ENCODE results near the gene DISP2. TPM values are rescaled to one million over a fixed set of nuclear protein-coding genes. Genes with fewer than 3 reads are reported as not detected.

Gene DISP2
- total RNA-seq, 1 experiment from 2014 or later, result 1.3 TPM

DNA sequence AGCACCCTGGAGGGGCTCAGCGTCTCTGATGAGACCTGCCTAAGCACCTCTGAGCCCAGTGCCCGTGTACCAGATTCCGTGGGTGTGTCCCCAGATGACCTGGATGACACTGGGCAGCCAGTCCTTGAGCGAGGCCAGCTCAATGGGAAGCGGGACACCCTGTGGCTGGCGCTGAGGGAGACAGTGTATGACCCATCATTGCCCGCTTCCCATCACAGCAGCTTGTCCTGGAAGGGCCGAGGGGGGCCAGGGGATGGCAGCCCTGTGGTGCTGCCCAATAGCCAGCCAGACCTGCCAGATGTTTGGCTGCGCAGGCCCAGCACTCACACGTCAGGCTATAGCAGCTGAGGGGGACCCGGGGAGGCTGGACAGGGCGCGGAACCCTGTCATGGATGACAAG, 12.0 kb downstream of the DISP2 start:
- DNase-seq, result no peak
- Mint-ChIP-seq H3K27ac (ENCODE audit: unreplicated experiment) (no peak overlapping the region), H3K9me3 (ENCODE audit: low read depth, unreplicated experiment) (no peaks in the 10 kb centered on the region), H3K27me3 (ENCODE audit: unreplicated experiment) (no peaks in the 10 kb centered on the region), H3K4me1 (ENCODE audit: low read depth, unreplicated experiment) (peaks cover 11% of the 10 kb centered on the region), H3K36me3 (ENCODE audit: insufficient read depth, unreplicated experiment) (peaks cover 5% of the 10 kb centered on the region), H3K4me3 (ENCODE audit: low read depth, unreplicated experiment) (no peak overlapping the region)
- TF ChIP-seq, protein P1, sequence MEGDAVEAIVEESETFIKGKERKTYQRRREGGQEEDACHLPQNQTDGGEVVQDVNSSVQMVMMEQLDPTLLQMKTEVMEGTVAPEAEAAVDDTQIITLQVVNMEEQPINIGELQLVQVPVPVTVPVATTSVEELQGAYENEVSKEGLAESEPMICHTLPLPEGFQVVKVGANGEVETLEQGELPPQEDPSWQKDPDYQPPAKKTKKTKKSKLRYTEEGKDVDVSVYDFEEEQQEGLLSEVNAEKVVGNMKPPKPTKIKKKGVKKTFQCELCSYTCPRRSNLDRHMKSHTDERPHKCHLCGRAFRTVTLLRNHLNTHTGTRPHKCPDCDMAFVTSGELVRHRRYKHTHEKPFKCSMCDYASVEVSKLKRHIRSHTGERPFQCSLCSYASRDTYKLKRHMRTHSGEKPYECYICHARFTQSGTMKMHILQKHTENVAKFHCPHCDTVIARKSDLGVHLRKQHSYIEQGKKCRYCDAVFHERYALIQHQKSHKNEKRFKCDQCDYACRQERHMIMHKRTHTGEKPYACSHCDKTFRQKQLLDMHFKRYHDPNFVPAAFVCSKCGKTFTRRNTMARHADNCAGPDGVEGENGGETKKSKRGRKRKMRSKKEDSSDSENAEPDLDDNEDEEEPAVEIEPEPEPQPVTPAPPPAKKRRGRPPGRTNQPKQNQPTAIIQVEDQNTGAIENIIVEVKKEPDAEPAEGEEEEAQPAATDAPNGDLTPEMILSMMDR (IDR thresholded peaks at IDR 0.05; ENCODE audit: unreplicated experiment), result no peak
- CTCF ChIA-PET, result no interaction called here
- intact Hi-C loops (cut with micrococcal nuclease; ENCODE audit: unreplicated experiment), result no loop called here
- BruUV-seq (replicated peaks), result no TSS peak

DNA sequence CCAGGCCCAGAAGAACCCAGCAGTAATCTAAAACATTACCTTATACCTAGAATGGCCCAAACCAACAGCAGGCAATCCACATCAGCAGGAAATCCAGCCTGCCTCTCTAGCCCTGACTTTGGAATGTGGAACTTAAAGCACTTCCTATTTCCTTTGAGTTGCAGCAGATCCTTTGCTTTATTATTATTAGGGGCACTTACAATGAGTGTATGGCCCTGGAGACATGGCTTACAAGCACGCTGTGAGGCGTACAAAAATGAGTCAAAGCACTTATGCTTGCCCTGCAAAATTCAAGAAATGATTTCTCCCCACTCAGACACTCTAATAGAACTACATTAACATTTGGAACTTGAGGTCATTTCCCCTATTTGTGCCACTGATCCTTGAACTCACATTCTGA, 15.0 kb downstream of the DISP2 start:
- Mint-ChIP-seq H3K27ac (ENCODE audit: unreplicated experiment) (no peak overlapping the region), H3K4me1 (ENCODE audit: low read depth, unreplicated experiment) (peaks cover under 1% of the 10 kb centered on the region), H3K9me3 (ENCODE audit: low read depth, unreplicated experiment) (no peaks in the 10 kb centered on the region), H3K4me3 (ENCODE audit: low read depth, unreplicated experiment) (no peak overlapping the region), H3K36me3 (ENCODE audit: insufficient read depth, unreplicated experiment) (no peaks in the 10 kb centered on the region), H3K27me3 (ENCODE audit: unreplicated experiment) (no peaks in the 10 kb centered on the region)
- intact Hi-C loops (cut with micrococcal nuclease; ENCODE audit: unreplicated experiment), result no loop called here
- CTCF ChIA-PET, result no interaction called here
- DNase-seq, result no peak
- TF ChIP-seq, protein P1 (IDR thresholded peaks at IDR 0.05; ENCODE audit: unreplicated experiment), result no peak
- no TSS peak for BruUV-seq (replicated peaks)

DNA sequence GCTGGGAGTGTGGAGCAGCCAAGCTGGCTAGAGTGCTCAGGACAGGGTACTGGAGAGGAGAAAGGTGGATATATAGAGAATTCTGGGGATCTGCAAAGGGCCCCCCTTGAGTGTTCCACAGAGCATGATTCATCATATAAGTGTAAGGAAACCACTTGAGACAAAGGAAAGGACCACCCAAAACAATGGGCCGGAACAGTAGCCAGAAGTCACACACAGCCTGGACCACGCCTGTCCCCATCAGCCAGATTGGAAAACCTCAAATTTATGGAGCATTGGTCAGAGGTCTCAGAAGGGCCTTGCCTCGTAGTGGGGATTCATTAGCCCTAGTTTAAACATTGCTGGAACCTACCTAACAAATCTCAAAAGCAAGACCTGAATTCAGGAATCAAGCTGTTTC, 19.6 kb downstream of the DISP2 start:
- no peak overlapping the region for H3K27ac Mint-ChIP-seq (ENCODE audit: unreplicated experiment)
- DNase-seq, result no peak
- BruUV-seq (replicated peaks), result no TSS peak
- CTCF ChIA-PET, result no interaction called here
- H3K36me3 Mint-ChIP-seq (ENCODE audit: insufficient read depth, unreplicated experiment), result peaks cover 7% of the 10 kb centered on the region
- TF ChIP-seq, protein P1 (IDR thresholded peaks at IDR 0.05; ENCODE audit: unreplicated experiment), result no peak
- no peaks in the 10 kb centered on the region for H3K9me3 Mint-ChIP-seq (ENCODE audit: low read depth, unreplicated experiment)
- intact Hi-C loops (cut with micrococcal nuclease; ENCODE audit: unreplicated experiment), result no loop called here
- no peaks in the 10 kb centered on the region for H3K27me3 Mint-ChIP-seq (ENCODE audit: unreplicated experiment)
- H3K4me1 Mint-ChIP-seq (ENCODE audit: low read depth, unreplicated experiment), result peaks cover 12% of the 10 kb centered on the region
- no peak overlapping the region for H3K4me3 Mint-ChIP-seq (ENCODE audit: low read depth, unreplicated experiment)

DNA sequence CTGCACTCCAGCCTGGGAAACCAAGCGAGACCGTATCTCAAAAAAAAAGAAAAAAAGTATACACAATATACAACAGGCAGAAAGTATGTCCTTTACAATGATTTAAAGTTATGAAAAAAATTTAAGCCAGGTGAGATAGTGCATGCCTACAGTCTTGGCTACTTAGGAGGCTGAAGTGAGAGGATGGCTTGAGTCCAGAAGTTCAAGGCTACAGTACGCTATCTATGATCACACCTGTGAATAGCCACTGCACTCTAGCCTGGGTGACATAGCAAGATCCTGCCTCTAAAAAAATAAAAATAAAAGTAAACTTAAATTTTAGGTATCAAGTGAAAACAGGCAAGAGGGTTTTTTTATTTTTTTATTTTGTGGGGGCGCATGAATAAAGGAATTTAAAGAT, 21.4 kb downstream of the DISP2 start:
- TF ChIP-seq, protein P1 (IDR thresholded peaks at IDR 0.05; ENCODE audit: unreplicated experiment), result no peak
- no peaks in the 10 kb centered on the region for H3K27me3 Mint-ChIP-seq (ENCODE audit: unreplicated experiment)
- H3K4me3 Mint-ChIP-seq (ENCODE audit: low read depth, unreplicated experiment), result no peak overlapping the region
- peak overlapping the region; percentile 76 for H3K27ac Mint-ChIP-seq (ENCODE audit: unreplicated experiment)
- intact Hi-C loops (cut with micrococcal nuclease; ENCODE audit: unreplicated experiment), result no loop called here
- no peaks in the 10 kb centered on the region for H3K9me3 Mint-ChIP-seq (ENCODE audit: low read depth, unreplicated experiment)
- BruUV-seq (replicated peaks), result no TSS peak
- DNase-seq, result no peak
- CTCF ChIA-PET, result no interaction called here
- H3K36me3 Mint-ChIP-seq (ENCODE audit: insufficient read depth, unreplicated experiment), result peaks cover 17% of the 10 kb centered on the region
- peaks cover 12% of the 10 kb centered on the region for H3K4me1 Mint-ChIP-seq (ENCODE audit: low read depth, unreplicated experiment)

All from Calu3 (cell line).